Mesenteric fat pad (tissue), 1 donor: Measurements from ENCODE around the gene SLC4A5. TPM values are rescaled to one million over a fixed set of nuclear protein-coding genes. Genes with fewer than 3 reads are reported as not detected.
A peak's percentile ranks its signal among the peaks of the same experiment; 100 is the strongest.
"Not testable (repeated sequence)": the region's sequence is repeated elsewhere in the genome, so short reads cannot be mapped to it uniquely, and the experiment has no call there.

ENCODE experiments used
- DNase-seq: peaks from one replicate; pipeline ENCODE4 v3.0.0-alpha.2; 2020; ENCODE audit warnings: low spot score
- total RNA-seq: library from RNA; stranded (reverse); fragmentation: NEBNext Ultra II Directional; extraction: Animal tissue kit (Norgen Biotek cat#: 25700); gene quantifications from one replicate; pipeline ENCODE4 v1.2.1, GENCODE V29; 2021
- donor health status: DM: yes; HTN: yes; CAD: no.

SLC4A5 gene
- total RNA-seq, 1 donor from 2014 or later = 2.0 TPM

- no peak for DNase-seq
These were observed 25.3 kb upstream of the SLC4A5 start for GRCh38 chr2:74368499-74368898.

- no peak for DNase-seq
These were observed 24.6 kb upstream of the SLC4A5 start for GRCh38 chr2:74367789-74368188.

- no peak for DNase-seq
These were observed 22.8 kb upstream of the SLC4A5 start for GRCh38 chr2:74366036-74366435.

GRCh38 chr2:74364533-74365505, 21.6 kb upstream of the SLC4A5 start:
- DNase-seq = no peak

GRCh38 chr2:74361327-74361726, 18.1 kb upstream of the SLC4A5 start:
- DNase-seq = no peak

GRCh38 chr2:74357627-74358026, 14.4 kb upstream of the SLC4A5 start:
- DNase-seq = no peak

- DNase-seq = peak; percentile 51
These were observed 6.7 kb upstream of the SLC4A5 start for GRCh38 chr2:74349889-74350288.

- no peak for DNase-seq
These were observed 4.5 kb upstream of the SLC4A5 start for GRCh38 chr2:74347742-74348141.

- no peak for DNase-seq
These were observed 4.1 kb upstream of the SLC4A5 start for GRCh38 chr2:74347303-74347702.

- no peak for DNase-seq
These were observed 2.2 kb upstream of the SLC4A5 start for GRCh38 chr2:74345272-74345943.

- not testable (repeated sequence) for DNase-seq
These were observed 7.0 kb downstream of the SLC4A5 start for GRCh38 chr2:74336227-74336626.

- DNase-seq = no peak
These were observed 8.3 kb downstream of the SLC4A5 start for GRCh38 chr2:74334931-74335333.

GRCh38 chr2:74333896-74334586, 9.2 kb downstream of the SLC4A5 start:
- DNase-seq = no peak

- no peak for DNase-seq
These were observed 10.0 kb downstream of the SLC4A5 start for GRCh38 chr2:74333175-74333574.

GRCh38 chr2:74332550-74333174, 10.6 kb downstream of the SLC4A5 start:
- DNase-seq = no peak

GRCh38 chr2:74328573-74328972, 14.6 kb downstream of the SLC4A5 start:
- no peak for DNase-seq

GRCh38 chr2:74328074-74328473, 15.1 kb downstream of the SLC4A5 start:
- DNase-seq = no peak

GRCh38 chr2:74327627-74328026, 15.6 kb downstream of the SLC4A5 start:
- DNase-seq = no peak

- DNase-seq = no peak
These were observed 16.0 kb downstream of the SLC4A5 start for GRCh38 chr2:74327199-74327598.

GRCh38 chr2:74325815-74326214, 17.4 kb downstream of the SLC4A5 start:
- DNase-seq = no peak

GRCh38 chr2:74321737-74322136, 21.5 kb downstream of the SLC4A5 start:
- DNase-seq = no peak
